A549 (cell line): ENCODE measurements around the gene S100A1.
A peak's percentile ranks its signal among the peaks of the same experiment; 100 is the strongest.

Source experiments
- CEBPB ChIP-seq, 2 experiments: fragments of >200 bp in 1 of 2; sonication (Bioruptor Twin) in 1 of 2; formaldehyde crosslinking in 1 of 2; IDR thresholded peaks; 2 replicates each; pipeline ENCODE4 v1.6.1; 2012 to 2016
- CHD2 ChIP-seq: fragments of 150-350 bp; IDR thresholded peaks from 2 replicates; pipeline ENCODE4 v1.6.1; 2014; ENCODE audit warnings: low read length; ENCODE audit not compliant: partially characterized antibody
- CTCF ChIP-seq: fragments of >200 bp; sonication (Bioruptor Twin); formaldehyde crosslinking; IDR thresholded peaks from 3 replicates; pipeline ENCODE4 v1.5.1; 2016
- JUNB ChIP-seq: fragments of >200 bp; sonication (Bioruptor Twin); formaldehyde crosslinking; IDR thresholded peaks from 2 replicates; pipeline ENCODE4 v1.6.1; 2016
- MYC ChIP-seq: IDR thresholded peaks from 2 replicates; pipeline ENCODE4 v1.6.1; 2012; ENCODE audit warnings: mild to moderate bottlenecking, inconsistent platforms, low read length, improper control_type of control experiment, borderline replicate concordance
- NFE2L2 ChIP-seq: fragments of 150-350 bp; conservative IDR thresholded peaks from 2 replicates; pipeline ENCODE4 v1.6.1; 2014; ENCODE audit warnings: low read length
- POLR2A ChIP-seq: IDR thresholded peaks from 2 replicates; pipeline ENCODE4 v1.6.1; 2012; ENCODE audit warnings: mild to moderate bottlenecking, low read length
- REST ChIP-seq: fragments of 200-600 bp; sonication (generic); IDR thresholded peaks from 2 replicates; pipeline ENCODE4 v1.6.1; 2016; ENCODE audit warnings: antibody characterized with exemption, mild to moderate bottlenecking, moderate library complexity
- USF2 ChIP-seq: fragments of 450-650 bp; IDR thresholded peaks from 2 replicates; pipeline ENCODE4 v1.6.1; 2014; ENCODE audit warnings: antibody characterized with exemption
- ZC3H11A ChIP-seq: fragments of 450-650 bp; IDR thresholded peaks from 2 replicates; pipeline ENCODE4 v1.6.1; 2014; ENCODE audit warnings: antibody characterized with exemption, mild to moderate bottlenecking
- TF ChIP-seq, protein P1 (sequence below): fragments of 150-350 bp; IDR thresholded peaks from 2 replicates; pipeline ENCODE4 v1.6.1; 2014; ENCODE audit warnings: low read depth, mild to moderate bottlenecking, low read length

- TF ChIP-seq CTCF (peak; percentile 94), POLR2A (no peak), CHD2 (no peak), MYC (no peak), REST (no peak), CEBPB (IDR thresholded peaks at IDR 0.05) (no peak), JUNB (no peak), ZC3H11A (no peak), USF2 (no peak), NFE2L2 (no peak)
- TF ChIP-seq, protein P1, sequence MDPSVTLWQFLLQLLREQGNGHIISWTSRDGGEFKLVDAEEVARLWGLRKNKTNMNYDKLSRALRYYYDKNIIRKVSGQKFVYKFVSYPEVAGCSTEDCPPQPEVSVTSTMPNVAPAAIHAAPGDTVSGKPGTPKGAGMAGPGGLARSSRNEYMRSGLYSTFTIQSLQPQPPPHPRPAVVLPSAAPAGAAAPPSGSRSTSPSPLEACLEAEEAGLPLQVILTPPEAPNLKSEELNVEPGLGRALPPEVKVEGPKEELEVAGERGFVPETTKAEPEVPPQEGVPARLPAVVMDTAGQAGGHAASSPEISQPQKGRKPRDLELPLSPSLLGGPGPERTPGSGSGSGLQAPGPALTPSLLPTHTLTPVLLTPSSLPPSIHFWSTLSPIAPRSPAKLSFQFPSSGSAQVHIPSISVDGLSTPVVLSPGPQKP = no peak
These were observed 49.7 kb downstream of the S100A1 start for GRCh38 chr1:153677718-153678518.
